HG03045 (cell line): Measurements from ENCODE around the gene ODAPH.
"Not testable (repeated sequence)": the region's sequence is repeated elsewhere in the genome, so short reads cannot be mapped to it uniquely, and the experiment has no call there.

Source experiments
- ATAC-seq: cut with Tn5 transposase; IDR thresholded peaks from one replicate; pipeline ENCODE4 v1.9.1; 2021; ENCODE audit warnings: mild to moderate bottlenecking, moderate library complexity; ENCODE audit not compliant: unreplicated experiment

Gene ODAPH

GRCh38 chr4:75544220-75544619, 11.6 kb upstream of the ODAPH start:
- ATAC-seq, result not testable (repeated sequence)

- no peak for ATAC-seq
Observed at GRCh38 chr4:75544870-75545269, 11.0 kb upstream of the ODAPH start.

GRCh38 chr4:75545526-75545925, 10.3 kb upstream of the ODAPH start:
- ATAC-seq, result no peak

- no peak for ATAC-seq
Observed at GRCh38 chr4:75547647-75548387, 8.0 kb upstream of the ODAPH start.

- ATAC-seq, result no peak
Observed at GRCh38 chr4:75549019-75549418, 6.8 kb upstream of the ODAPH start.

- ATAC-seq, result no peak
Observed at GRCh38 chr4:75552452-75552851, 3.4 kb upstream of the ODAPH start.

- no peak for ATAC-seq
Observed at GRCh38 chr4:75557696-75558095, 1.8 kb downstream of the ODAPH start.

GRCh38 chr4:75561789-75562188, 5.9 kb downstream of the ODAPH start:
- no peak for ATAC-seq

GRCh38 chr4:75564023-75564422, 8.2 kb downstream of the ODAPH start:
- no peak for ATAC-seq

- ATAC-seq, result no peak
Observed at GRCh38 chr4:75565481-75565880, 9.6 kb downstream of the ODAPH start.

- no peak for ATAC-seq
Observed at GRCh38 chr4:75566911-75567310, 11.0 kb downstream of the ODAPH start.

GRCh38 chr4:75567725-75568124, 11.9 kb downstream of the ODAPH start:
- no peak for ATAC-seq

- ATAC-seq, result no peak
Observed at GRCh38 chr4:75584067-75584466, 28.2 kb downstream of the ODAPH start.

- no peak for ATAC-seq
Observed at GRCh38 chr4:75593393-75593792, 37.5 kb downstream of the ODAPH start.

- ATAC-seq, result no peak
Observed at GRCh38 chr4:75596061-75596460, 40.2 kb downstream of the ODAPH start.

- ATAC-seq, result no peak
Observed at GRCh38 chr4:75598390-75598789, 42.5 kb downstream of the ODAPH start.

- ATAC-seq, result no peak
Observed at GRCh38 chr4:75599647-75600046, 43.8 kb downstream of the ODAPH start.

- no peak for ATAC-seq
Observed at GRCh38 chr4:75605928-75606327, 50.1 kb downstream of the ODAPH start.

- no peak for ATAC-seq
Observed at GRCh38 chr4:75612306-75612705, 56.4 kb downstream of the ODAPH start.
